ENCODE results near the gene MIB2. TPM values are rescaled to one million over a fixed set of nuclear protein-coding genes. Genes with fewer than 3 reads are reported as not detected.

MIB2 gene
- total and polyA plus RNA-seq, 12 donors: 1.3 to 608 (median 85.8) TPM

GRCh38 chr1:1609822-1610485 is 5.3 kb upstream of the MIB2 start:
- H3K36me3 ChIP-seq (replicated peaks in 1 of 2): no peaks in the 10 kb centered on the region
- no peak for TF ChIP-seq POLR2A (IDR thresholded peaks at IDR 0.05)
- peaks cover 15 to 29% of the 10 kb centered on the region in 2 donors for H3K4me1 ChIP-seq (replicated peaks in 1 of 2)
- peak in 1 of 7 donors; percentile 5 for DNase-seq
- intact Hi-C loops (cut with DNase I): no loop called here
- no peak overlapping the region for H3K4me3 ChIP-seq
- WGBS, 4 donors: 66 to 74% (median 72%) methylated on average over 8 to 12 of the region's 12 CpGs
- H3K27me3 ChIP-seq: no peaks in the 10 kb centered on the region
- no peak overlapping the region for H3K27ac ChIP-seq
- H3K9me3 ChIP-seq (replicated peaks in 1 of 3): no peaks in the 10 kb centered on the region

DNA sequence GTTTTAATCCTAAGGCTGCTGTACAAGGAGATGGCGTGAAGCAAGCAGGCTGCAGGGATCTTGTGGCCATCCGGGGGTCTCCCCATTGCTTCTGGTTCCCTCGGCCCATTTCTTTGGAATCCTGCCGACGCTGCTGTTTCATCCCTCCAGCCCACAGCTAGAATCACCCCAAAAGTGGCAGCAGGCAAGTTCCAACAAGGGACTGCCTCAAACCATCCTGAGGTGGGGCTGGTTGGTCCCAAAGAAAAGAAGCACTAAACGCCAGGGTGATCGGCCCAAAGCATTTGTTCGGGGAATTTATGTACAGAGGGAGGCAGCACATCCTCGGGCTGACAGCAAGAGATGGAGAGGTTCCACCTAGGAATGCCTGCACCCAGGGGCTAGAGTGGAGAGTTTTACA is 4.5 kb upstream of the MIB2 start:
- Histone ChIP-seq H3K4me3 (no peak overlapping the region), H3K36me3 (replicated peaks in 1 of 2) (no peaks in the 10 kb centered on the region), H3K27ac (peak overlapping the region in 4 of 5 donors; percentile 39 to 81 (median 62)), H3K27me3 (no peaks in the 10 kb centered on the region), H3K9me3 (replicated peaks in 1 of 3) (no peaks in the 10 kb centered on the region), H3K4me1 (replicated peaks in 1 of 2) (peaks cover 15 to 29% of the 10 kb centered on the region in 2 donors)
- no peak for TF ChIP-seq POLR2A (IDR thresholded peaks at IDR 0.05)
- TF ChIP-seq CTCF (IDR thresholded peaks at IDR 0.05): no peak
- intact Hi-C loops (cut with DNase I): no loop called here
- peak in 1 of 7 donors; percentile 15 for DNase-seq
- WGBS, 4 donors: 53 to 74% (median 62%) methylated on average over 4 to 9 of the region's 9 CpGs

DNA sequence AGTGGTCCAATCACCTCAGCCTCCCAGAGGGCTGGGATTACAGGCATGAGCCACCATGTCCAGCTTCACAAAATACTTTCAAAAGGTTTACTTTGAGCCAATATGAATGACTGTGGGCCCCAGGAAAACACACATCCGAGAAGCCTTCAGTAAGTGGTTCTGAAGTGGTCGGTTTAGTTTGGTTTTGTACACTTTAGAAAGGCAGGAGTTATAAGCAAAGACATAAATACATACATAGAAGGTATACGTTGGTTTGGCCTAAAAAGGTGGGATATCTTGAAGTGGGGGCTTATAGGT is 3.2 kb upstream of the MIB2 start:
- Histone ChIP-seq H3K36me3 (replicated peaks in 1 of 2) (no peaks in the 10 kb centered on the region), H3K27me3 (no peaks in the 10 kb centered on the region), H3K4me3 (no peak overlapping the region), H3K4me1 (replicated peaks in 1 of 2) (peaks cover 23 to 37% of the 10 kb centered on the region in 2 donors), H3K9me3 (replicated peaks in 1 of 3) (no peaks in the 10 kb centered on the region), H3K27ac (peak overlapping the region in 3 of 5 donors; percentile 20 to 71 (median 48))
- intact Hi-C loops (cut with DNase I): no loop called here
- 87 to 93% (median 90%) methylated on average over 3 of the region's 3 CpGs for WGBS, 4 donors
- TF ChIP-seq CTCF (IDR thresholded peaks at IDR 0.05) (no peak), POLR2A (IDR thresholded peaks at IDR 0.05) (no peak)
- DNase-seq: no peak

DNA sequence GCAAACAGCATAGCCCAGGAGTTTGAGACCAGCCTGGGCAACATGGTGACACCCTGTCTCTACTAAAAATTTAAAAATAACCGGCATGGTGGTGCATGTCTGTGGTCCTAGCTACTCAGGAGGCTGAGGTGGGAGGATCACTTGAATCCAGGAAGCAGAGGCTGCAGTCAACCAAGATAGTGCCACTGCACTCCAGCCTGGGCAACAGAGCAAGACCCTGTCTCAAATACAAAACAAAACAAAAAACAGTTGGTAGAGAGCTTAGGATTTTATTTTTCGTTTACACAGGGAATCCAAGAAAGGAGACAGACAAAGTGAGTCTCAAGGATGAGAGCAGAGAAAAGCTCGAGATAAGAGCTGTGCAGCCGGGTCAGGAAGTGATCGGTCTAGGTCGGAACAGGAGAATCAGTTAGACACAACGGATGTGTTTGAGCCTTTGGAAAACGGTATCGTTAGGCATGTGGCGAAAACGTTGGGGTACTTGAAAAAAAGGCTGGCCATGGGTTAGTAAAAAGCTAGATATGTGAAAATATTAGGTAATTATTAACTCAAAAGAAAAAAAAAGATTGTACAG is 1.7 kb upstream of the MIB2 start:
- peaks cover 23 to 42% of the 10 kb centered on the region in 2 donors for H3K4me1 ChIP-seq (replicated peaks in 1 of 2)
- TF ChIP-seq POLR2A (IDR thresholded peaks at IDR 0.05) (no peak), CTCF (IDR thresholded peaks at IDR 0.05) (no peak)
- H3K27ac ChIP-seq: peak overlapping the region; percentile 99 to 100 (median 100)
- peaks cover 0 to 8% of the 10 kb centered on the region in 2 donors for H3K36me3 ChIP-seq (replicated peaks in 1 of 2)
- H3K27me3 ChIP-seq: no peaks in the 10 kb centered on the region
- 36 to 52% (median 44%) methylated on average over 11 of the region's 11 CpGs for WGBS, 4 donors
- intact Hi-C loops (cut with DNase I): no loop called here
- peak overlapping the region in 1 of 4 donors; percentile 100 for H3K4me3 ChIP-seq
- DNase-seq: peak in 1 of 7 donors; percentile 9
- H3K9me3 ChIP-seq (replicated peaks in 1 of 3): no peaks in the 10 kb centered on the region
